ENCODE results near the gene POGK. TPM values are rescaled to one million over a fixed set of nuclear protein-coding genes. Genes with fewer than 3 reads are reported as not detected.

The POGK gene
- total and polyA plus RNA-seq, 9 of the 15 experiments (the other 6 are each of a cell fraction or from before 2014, with no cell fraction given) = 6.1 to 44.5 (median 24.3) TPM

DNA sequence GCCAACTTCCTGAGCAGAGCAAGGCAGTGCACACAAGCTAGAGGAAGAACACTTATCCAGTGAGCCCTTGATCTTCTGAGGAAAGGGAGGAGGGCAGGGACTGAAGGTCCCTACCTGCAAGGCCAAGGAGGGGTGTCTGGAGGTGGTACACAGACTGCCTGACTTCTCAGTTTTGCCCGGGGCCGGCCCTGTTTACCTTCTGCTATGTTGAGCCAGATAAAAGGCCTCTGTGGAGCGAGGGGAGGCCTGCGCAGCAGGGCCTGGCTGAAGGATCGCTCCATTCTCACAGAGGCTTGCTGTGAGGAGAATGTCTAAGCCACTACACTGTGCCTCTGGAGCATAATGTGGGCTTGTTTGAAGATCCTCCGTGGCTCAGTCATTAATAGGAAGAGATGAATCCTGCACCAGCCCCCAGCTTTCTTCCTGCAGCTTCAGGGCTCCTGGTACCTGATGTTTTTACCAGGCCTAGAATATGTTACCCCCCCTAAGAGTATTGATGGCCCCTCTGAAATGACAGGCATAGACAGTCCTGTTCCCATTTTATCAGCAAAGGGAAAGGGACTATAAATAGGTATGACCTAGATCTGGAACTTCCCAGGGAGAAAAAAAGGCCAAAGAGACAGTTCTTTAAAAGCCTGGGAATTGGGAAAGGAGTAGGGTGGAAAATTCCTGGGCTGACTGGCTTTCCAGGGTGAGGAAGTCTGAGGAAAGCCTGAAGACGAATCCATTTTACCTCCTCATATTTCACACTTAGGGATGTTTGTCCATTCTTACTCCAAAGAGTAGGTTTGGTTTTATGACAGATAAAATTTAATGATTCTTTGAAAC lies 4.7 kb downstream of the POGK start (continued):
- TF ChIP-seq, protein P1, sequence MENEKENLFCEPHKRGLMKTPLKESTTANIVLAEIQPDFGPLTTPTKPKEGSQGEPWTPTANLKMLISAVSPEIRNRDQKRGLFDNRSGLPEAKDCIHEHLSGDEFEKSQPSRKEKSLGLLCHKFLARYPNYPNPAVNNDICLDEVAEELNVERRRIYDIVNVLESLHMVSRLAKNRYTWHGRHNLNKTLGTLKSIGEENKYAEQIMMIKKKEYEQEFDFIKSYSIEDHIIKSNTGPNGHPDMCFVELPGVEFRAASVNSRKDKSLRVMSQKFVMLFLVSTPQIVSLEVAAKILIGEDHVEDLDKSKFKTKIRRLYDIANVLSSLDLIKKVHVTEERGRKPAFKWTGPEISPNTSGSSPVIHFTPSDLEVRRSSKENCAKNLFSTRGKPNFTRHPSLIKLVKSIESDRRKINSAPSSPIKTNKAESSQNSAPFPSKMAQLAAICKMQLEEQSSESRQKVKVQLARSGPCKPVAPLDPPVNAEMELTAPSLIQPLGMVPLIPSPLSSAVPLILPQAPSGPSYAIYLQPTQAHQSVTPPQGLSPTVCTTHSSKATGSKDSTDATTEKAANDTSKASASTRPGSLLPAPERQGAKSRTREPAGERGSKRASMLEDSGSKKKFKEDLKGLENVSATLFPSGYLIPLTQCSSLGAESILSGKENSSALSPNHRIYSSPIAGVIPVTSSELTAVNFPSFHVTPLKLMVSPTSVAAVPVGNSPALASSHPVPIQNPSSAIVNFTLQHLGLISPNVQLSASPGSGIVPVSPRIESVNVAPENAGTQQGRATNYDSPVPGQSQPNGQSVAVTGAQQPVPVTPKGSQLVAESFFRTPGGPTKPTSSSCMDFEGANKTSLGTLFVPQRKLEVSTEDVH (IDR thresholded peaks at IDR 0.05; ENCODE audit: low read depth, partially characterized antibody) = no peak
- TF ChIP-seq ZNF274 (IDR thresholded peaks at IDR 0.05; ENCODE audit: borderline replicate concordance, low read depth, low read length) = no peak
- TF ChIP-seq SAFB (IDR thresholded peaks at IDR 0.05; ENCODE audit: borderline replicate concordance, low read depth, low read length) = no peak
- TF ChIP-seq ZNF224 (CRISPR knock-in tag; IDR thresholded peaks at IDR 0.05) = no peak
- TF ChIP-seq EWSR1 (IDR thresholded peaks at IDR 0.05; ENCODE audit: borderline replicate concordance, low read depth, partially characterized antibody) = no peak
- no peak for TF ChIP-seq TAF9B (IDR thresholded peaks at IDR 0.05; ENCODE audit: partially characterized antibody)
- TF ChIP-seq, protein P2, sequence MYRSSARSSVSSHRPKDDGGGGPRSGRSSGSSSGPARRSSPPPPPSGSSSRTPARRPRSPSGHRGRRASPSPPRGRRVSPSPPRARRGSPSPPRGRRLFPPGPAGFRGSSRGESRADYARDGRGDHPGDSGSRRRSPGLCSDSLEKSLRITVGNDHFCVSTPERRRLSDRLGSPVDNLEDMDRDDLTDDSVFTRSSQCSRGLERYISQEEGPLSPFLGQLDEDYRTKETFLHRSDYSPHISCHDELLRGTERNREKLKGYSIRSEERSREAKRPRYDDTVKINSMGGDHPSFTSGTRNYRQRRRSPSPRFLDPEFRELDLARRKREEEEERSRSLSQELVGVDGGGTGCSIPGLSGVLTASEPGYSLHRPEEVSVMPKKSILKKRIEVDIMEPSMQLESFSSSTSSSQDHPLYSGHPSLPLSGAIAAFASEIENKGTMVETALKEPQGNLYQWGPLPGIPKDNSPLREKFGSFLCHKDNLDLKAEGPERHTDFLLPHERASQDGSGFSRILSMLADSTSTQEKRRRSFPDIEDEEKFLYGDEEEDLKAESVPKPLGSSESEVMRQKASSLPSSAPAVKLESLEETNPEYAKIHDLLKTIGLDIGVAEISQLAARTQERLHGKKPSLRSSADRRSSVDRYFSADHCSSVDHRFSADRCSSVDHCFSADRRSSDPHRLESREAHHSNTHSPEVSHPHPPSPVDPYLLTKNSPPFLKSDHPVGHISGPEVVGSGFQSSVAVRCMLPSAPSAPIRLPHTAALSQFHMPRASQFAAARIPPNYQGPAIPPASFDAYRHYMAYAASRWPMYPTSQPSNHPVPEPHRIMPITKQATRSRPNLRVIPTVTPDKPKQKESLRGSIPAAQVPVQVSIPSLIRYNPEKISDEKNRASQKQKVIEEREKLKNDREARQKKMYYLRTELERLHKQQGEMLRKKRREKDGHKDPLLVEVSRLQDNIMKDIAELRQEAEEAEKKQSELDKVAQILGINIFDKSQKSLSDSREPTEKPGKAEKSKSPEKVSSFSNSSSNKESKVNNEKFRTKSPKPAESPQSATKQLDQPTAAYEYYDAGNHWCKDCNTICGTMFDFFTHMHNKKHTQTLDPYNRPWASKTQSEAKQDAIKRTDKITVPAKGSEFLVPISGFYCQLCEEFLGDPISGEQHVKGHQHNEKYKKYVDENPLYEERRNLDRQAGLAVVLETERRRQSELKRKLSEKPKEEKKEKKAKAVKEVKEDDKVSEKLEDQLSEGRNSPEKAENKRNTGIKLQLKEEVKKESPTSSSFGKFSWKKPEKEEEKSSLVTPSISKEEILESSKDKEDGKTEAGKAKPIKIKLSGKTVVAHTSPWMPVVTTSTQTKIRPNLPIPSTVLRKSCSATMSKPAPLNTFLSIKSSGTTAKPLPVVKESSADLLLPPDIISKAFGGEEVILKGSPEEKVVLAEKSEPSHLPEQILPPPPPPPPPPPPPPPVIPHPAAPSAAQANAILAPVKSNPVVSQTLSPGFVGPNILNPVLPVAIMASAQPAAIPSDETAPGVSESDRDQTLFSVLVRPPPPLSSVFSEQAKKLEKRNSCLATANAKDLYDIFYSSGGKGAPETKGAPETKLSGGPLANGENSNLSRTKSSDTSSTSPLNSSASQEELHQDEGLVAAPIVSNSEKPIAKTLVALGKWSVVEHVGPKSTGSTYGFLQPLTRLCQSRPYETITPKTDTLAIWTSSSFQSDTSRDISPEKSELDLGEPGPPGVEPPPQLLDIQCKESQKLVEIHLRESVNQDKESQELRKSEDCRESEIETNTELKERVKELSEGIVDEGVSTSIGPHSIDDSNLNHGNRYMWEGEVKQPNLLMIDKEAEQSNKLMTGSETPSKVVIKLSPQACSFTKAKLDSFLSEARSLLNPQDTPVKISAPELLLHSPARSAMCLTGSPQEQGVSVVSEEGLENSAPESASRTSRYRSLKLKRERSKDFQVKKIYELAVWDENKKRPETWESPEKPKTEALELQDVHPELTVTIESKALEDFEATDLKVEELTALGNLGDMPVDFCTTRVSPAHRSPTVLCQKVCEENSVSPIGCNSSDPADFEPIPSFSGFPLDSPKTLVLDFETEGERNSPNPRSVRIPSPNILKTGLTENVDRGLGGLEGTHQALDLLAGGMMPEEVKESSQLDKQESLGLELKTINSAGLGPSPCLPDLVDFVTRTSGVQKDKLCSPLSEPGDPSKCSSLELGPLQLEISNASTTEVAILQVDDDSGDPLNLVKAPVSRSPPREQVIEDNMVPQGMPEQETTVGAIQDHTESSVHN (IDR thresholded peaks at IDR 0.05; ENCODE audit: borderline replicate concordance in 1 of 2, low read depth in 1 of 2) = no peak
- no peak for TF ChIP-seq SREBF1 (IDR thresholded peaks at IDR 0.05; ENCODE audit: borderline replicate concordance, low read depth, low read length)
- no peak for TF ChIP-seq ZBTB1 (CRISPR knock-in tag; IDR thresholded peaks at IDR 0.05; ENCODE audit: borderline replicate concordance, low read depth)
